ENCODE measurements around the gene ZNF836. TPM values are rescaled to one million over a fixed set of nuclear protein-coding genes. Genes with fewer than 3 reads are reported as not detected.
A peak's percentile ranks its signal among the peaks of the same experiment; 100 is the strongest.

The ZNF836 gene
- total RNA-seq, 1 donor from 2014 or later: 28.0 TPM

- DNase-seq (peak; percentile 95), ATAC-seq (ENCODE audit: low read depth) (peak; percentile 99)
- TF ChIP-seq CTCF (IDR thresholded peaks at IDR 0.05): no peak
- intact Hi-C loops (cut with micrococcal nuclease): loop anchor here (1.0 kb wide), 1 partner anchor 31 kb away; the partner anchor contains the start of gene ZNF836
- Mint-ChIP-seq H3K27me3 (no peaks in the 10 kb centered on the region), H3K27ac (peak overlapping the region; percentile 93), H3K9me3 (peaks cover 2% of the 10 kb centered on the region), H3K4me1 (peaks cover 30% of the 10 kb centered on the region), H3K36me3 (ENCODE audit: low read depth) (peaks cover 16% of the 10 kb centered on the region), H3K4me3 (peak overlapping the region; percentile 97)
- ChIA-PET CTCF (interaction anchor here (0.7 to 5.7 kb wide), 3 partner anchors 92 to 100 kb away, joined by 3 to 55 read pairs (median 3); no protein-coding TSS in a partner anchor), POLR2A (interaction anchor here (1.4 to 2.1 kb wide), 3 partner anchors 32 to 230 kb away, joined by 3 to 30 read pairs (median 5); partner anchors contain the start of genes PPP2R1A, ZNF836 and ZNF880)
These were observed 31.2 kb downstream of the ZNF836 start for GRCh38 chr19:52140032-52140710.

- POLR2A ChIA-PET: interaction anchor here (0.7 to 2.1 kb wide), 3 partner anchors 32 to 96 kb away, joined by 3 to 30 read pairs (median 5); partner anchors contain the start of genes PPP2R1A and ZNF836
- Mint-ChIP-seq H3K4me3 (peak within 1 kb of the TSS; percentile 97), H3K36me3 (ENCODE audit: low read depth) (peaks cover 19% of the 10 kb centered on the region), H3K27ac (peak within 1 kb of the TSS; percentile 93), H3K4me1 (peaks cover 25% of the 10 kb centered on the region), H3K9me3 (peaks cover 2% of the 10 kb centered on the region), H3K27me3 (no peaks in the 10 kb centered on the region)
- DNase-seq (peak; percentile 74), ATAC-seq (ENCODE audit: low read depth) (peak; percentile 59)
- intact Hi-C loops (cut with micrococcal nuclease): loop anchor here (1.0 to 5.0 kb wide), 9 partner anchors 32 to 608 kb away; partner anchors contain the start of genes ZNF432, ZNF766, ZNF808 and ZNF836
- TF ChIP-seq CTCF (IDR thresholded peaks at IDR 0.05): no peak
- CTCF ChIA-PET: interaction anchor here (0.7 to 5.7 kb wide), 4 partner anchors 50 to 610 kb away, joined by 3 to 55 read pairs (median 4); partner anchors contain the start of gene PPP2R1A
These were observed 32.0 kb downstream of the ZNF836 start, which contains the start of gene ZNF616 for GRCh38 chr19:52139252-52140031. ZNF616 (minus strand) TSS chr19:52139938; CDS start chr19:52130512, 9,426 bp downstream.

GRCh38 chr19:52138983-52139251 is 32.5 kb downstream of the ZNF836 start:
- H3K27me3 Mint-ChIP-seq: no peaks in the 10 kb centered on the region
- no peak for DNase-seq
- intact Hi-C loops (cut with micrococcal nuclease): loop anchor here (1.0 to 5.0 kb wide), 8 partner anchors 44 to 608 kb away; partner anchors contain the start of genes ZNF432, ZNF766, ZNF808 and ZNF841
- no peak for ATAC-seq (ENCODE audit: low read depth)
- H3K4me3 Mint-ChIP-seq: peak overlapping the region; percentile 97
- CTCF ChIA-PET: interaction anchor here (1.0 to 5.7 kb wide), 3 partner anchors 50 to 610 kb away, joined by 3 to 55 read pairs (median 5); no protein-coding TSS in a partner anchor
- POLR2A ChIA-PET: interaction anchor here (0.6 to 0.9 kb wide), 2 partner anchors 50 to 1041 kb away, joined by 3 to 7 read pairs; no protein-coding TSS in a partner anchor
- peaks cover 2% of the 10 kb centered on the region for H3K9me3 Mint-ChIP-seq
- H3K27ac Mint-ChIP-seq: peak overlapping the region; percentile 93
- TF ChIP-seq CTCF (IDR thresholded peaks at IDR 0.05): no peak
- H3K4me1 Mint-ChIP-seq: peaks cover 22% of the 10 kb centered on the region
- peaks cover 23% of the 10 kb centered on the region for H3K36me3 Mint-ChIP-seq (ENCODE audit: low read depth)

GRCh38 chr19:52138278-52138982 is 33.0 kb downstream of the ZNF836 start:
- no peak for DNase-seq
- peaks cover 22% of the 10 kb centered on the region for H3K4me1 Mint-ChIP-seq
- no peak for TF ChIP-seq CTCF (IDR thresholded peaks at IDR 0.05)
- ChIA-PET POLR2A (interaction anchor here (0.5 to 0.9 kb wide), 3 partner anchors 51 to 1041 kb away, joined by 3 to 7 read pairs (median 4); no protein-coding TSS in a partner anchor), CTCF (interaction anchor here (1.0 to 5.7 kb wide), 3 partner anchors 51 to 611 kb away, joined by 3 to 55 read pairs (median 5); no protein-coding TSS in a partner anchor)
- H3K36me3 Mint-ChIP-seq (ENCODE audit: low read depth): peaks cover 25% of the 10 kb centered on the region
- intact Hi-C loops (cut with micrococcal nuclease): loop anchor here (2.0 to 5.0 kb wide), 4 partner anchors 44 to 609 kb away; partner anchors contain the start of genes ZNF432, ZNF808 and ZNF841
- no peaks in the 10 kb centered on the region for H3K27me3 Mint-ChIP-seq
- peak overlapping the region; percentile 97 for H3K4me3 Mint-ChIP-seq
- ATAC-seq (ENCODE audit: low read depth): no peak
- peaks cover 2% of the 10 kb centered on the region for H3K9me3 Mint-ChIP-seq
- H3K27ac Mint-ChIP-seq: peak overlapping the region; percentile 93
